ENCODE data around the gene EXOG. TPM values are rescaled to one million over a fixed set of nuclear protein-coding genes. Genes with fewer than 3 reads are reported as not detected.

EXOG gene
- total RNA-seq, 1 donor from 2014 or later, result 26.2 TPM

- Mint-ChIP-seq H3K9me3 (no peaks in the 10 kb centered on the region), H3K27ac (ENCODE audit: unreplicated experiment) (no peak overlapping the region), H3K4me3 (peak overlapping the region; percentile 96), H3K4me1 (peaks cover 13% of the 10 kb centered on the region), H3K36me3 (ENCODE audit: low read depth) (no peaks in the 10 kb centered on the region), H3K27me3 (ENCODE audit: low read depth) (no peaks in the 10 kb centered on the region)
- no peak for TF ChIP-seq CTCF (conservative IDR thresholded peaks at IDR 0.05)
- no peak for DNase-seq (ENCODE audit: low read depth, low spot score)
These were observed 891 bp downstream of the EXOG start for GRCh38 chr3:38497031-38497430.

DNA sequence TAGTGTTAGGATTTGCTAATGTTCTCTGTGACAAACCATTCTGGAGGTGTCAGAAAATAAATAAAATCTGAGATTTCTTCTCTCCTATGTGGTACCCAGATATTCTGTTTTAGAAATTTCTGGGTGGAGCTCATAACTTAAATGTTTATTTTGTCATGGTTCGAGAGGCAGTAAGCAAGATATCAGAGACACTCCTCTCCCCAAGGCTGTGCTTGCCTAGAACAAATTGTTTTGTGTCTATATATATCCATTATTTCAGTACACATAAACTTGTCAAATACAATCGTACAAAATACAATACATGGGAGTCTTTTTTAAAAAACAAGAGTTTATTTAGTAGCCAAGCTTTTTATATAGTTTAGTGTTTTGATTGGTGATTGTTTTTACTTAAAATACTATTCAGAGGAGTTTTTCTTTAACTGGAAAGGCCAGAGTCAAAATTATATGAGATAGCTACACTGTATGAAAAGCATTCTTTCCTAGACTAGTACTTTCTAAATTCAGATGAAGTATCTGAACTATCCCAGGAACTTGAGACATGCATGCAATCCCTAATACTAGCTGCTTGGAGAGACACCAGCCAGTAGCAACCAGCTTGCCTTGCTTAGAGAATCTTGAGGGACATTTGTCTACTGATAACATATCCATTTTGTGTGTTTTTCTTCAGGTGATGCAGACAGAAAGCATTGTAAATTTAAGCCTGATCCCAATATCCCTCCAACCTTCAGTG is 4.7 kb downstream of the EXOG start:
- no peak for TF ChIP-seq CTCF (conservative IDR thresholded peaks at IDR 0.05)
- H3K27ac Mint-ChIP-seq (ENCODE audit: unreplicated experiment), result peak overlapping the region; percentile 46
- H3K9me3 Mint-ChIP-seq, result no peaks in the 10 kb centered on the region
- no peak overlapping the region for H3K4me3 Mint-ChIP-seq
- H3K4me1 Mint-ChIP-seq, result peaks cover 13% of the 10 kb centered on the region
- H3K36me3 Mint-ChIP-seq (ENCODE audit: low read depth), result peaks cover 3% of the 10 kb centered on the region
- no peak for DNase-seq (ENCODE audit: low read depth, low spot score)
- H3K27me3 Mint-ChIP-seq (ENCODE audit: low read depth), result no peaks in the 10 kb centered on the region

DNA sequence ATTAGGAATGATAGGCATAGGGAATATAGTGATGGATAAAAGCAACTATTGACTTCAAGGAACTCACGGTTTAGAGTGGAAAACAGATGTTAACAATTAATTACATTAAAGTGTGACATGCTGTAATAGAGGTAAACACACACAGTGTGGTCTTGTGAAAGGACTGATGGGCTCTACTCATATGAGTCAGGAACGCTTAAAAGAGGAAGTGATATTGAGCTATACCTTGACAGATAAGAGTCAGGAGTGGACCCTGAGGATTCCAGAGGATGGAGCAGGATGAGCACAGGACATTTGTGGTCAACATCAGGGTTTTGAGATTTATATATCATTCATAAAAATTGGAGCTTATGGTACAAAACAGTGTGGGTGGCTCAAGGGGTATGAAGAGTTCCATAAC is 11.0 kb downstream of the EXOG start:
- no peak for DNase-seq (ENCODE audit: low read depth, low spot score)
- no peaks in the 10 kb centered on the region for H3K4me1 Mint-ChIP-seq
- no peak overlapping the region for H3K4me3 Mint-ChIP-seq
- no peaks in the 10 kb centered on the region for H3K27me3 Mint-ChIP-seq (ENCODE audit: low read depth)
- no peak for TF ChIP-seq CTCF (conservative IDR thresholded peaks at IDR 0.05)
- no peaks in the 10 kb centered on the region for H3K9me3 Mint-ChIP-seq
- H3K27ac Mint-ChIP-seq (ENCODE audit: unreplicated experiment), result no peak overlapping the region
- H3K36me3 Mint-ChIP-seq (ENCODE audit: low read depth), result peaks cover 9% of the 10 kb centered on the region

DNA sequence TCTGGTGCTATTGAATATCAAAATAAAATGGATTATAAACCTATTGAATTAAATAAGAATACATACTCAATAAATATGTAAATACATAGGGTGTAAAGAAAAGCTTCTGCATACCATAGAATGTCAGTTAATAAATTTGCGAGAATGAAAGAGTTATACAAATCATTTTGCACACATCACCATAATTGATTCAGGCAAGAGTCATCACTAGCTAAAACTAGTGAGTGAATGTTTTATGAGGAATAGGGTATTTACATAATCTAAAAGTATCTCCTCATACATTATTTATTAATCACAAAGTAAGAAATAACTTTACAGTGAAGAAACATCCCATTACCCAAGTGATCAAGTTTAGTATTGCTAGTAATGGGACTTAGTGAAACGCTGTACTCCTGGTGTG is 13.6 kb downstream of the EXOG start:
- no peak overlapping the region for H3K27ac Mint-ChIP-seq (ENCODE audit: unreplicated experiment)
- no peaks in the 10 kb centered on the region for H3K27me3 Mint-ChIP-seq (ENCODE audit: low read depth)
- peaks cover 9% of the 10 kb centered on the region for H3K36me3 Mint-ChIP-seq (ENCODE audit: low read depth)
- DNase-seq (ENCODE audit: low read depth, low spot score), result no peak
- no peaks in the 10 kb centered on the region for H3K9me3 Mint-ChIP-seq
- no peak overlapping the region for H3K4me3 Mint-ChIP-seq
- no peak for TF ChIP-seq CTCF (conservative IDR thresholded peaks at IDR 0.05)
- H3K4me1 Mint-ChIP-seq, result no peaks in the 10 kb centered on the region

GRCh38 chr3:38510631-38511030 is 14.5 kb downstream of the EXOG start:
- Mint-ChIP-seq H3K27ac (ENCODE audit: unreplicated experiment) (no peak overlapping the region), H3K4me1 (no peaks in the 10 kb centered on the region), H3K27me3 (ENCODE audit: low read depth) (no peaks in the 10 kb centered on the region), H3K9me3 (no peaks in the 10 kb centered on the region), H3K4me3 (no peak overlapping the region), H3K36me3 (ENCODE audit: low read depth) (peaks cover 9% of the 10 kb centered on the region)
- no peak for TF ChIP-seq CTCF (conservative IDR thresholded peaks at IDR 0.05)
- DNase-seq (ENCODE audit: low read depth, low spot score), result no peak
